Lung microvascular endothelial cell (primary cell): ENCODE measurements around the gene DCTN1. TPM values are rescaled to one million over a fixed set of nuclear protein-coding genes. Genes with fewer than 3 reads are reported as not detected.
"Not testable (repeated sequence)": the region's sequence is repeated elsewhere in the genome, so short reads cannot be mapped to it uniquely, and the experiment has no call there.

Experiments used
- DNase-seq, 2 donors: peaks; one replicate each; pipeline versions ENCODE4 v3.0.0 to v3.0.0-alpha.2; 2010; ENCODE audit warnings: low read depth in 2 of 2
- total RNA-seq: library from RNA; depleted of rRNA; stranded (reverse); fragments of >200 nt; gene quantifications from 2 replicates; pipeline ENCODE4 v1.2.1, GENCODE V29; 2014

Gene DCTN1
- 95.2 and 117 TPM in 2 replicates for total RNA-seq

DNA sequence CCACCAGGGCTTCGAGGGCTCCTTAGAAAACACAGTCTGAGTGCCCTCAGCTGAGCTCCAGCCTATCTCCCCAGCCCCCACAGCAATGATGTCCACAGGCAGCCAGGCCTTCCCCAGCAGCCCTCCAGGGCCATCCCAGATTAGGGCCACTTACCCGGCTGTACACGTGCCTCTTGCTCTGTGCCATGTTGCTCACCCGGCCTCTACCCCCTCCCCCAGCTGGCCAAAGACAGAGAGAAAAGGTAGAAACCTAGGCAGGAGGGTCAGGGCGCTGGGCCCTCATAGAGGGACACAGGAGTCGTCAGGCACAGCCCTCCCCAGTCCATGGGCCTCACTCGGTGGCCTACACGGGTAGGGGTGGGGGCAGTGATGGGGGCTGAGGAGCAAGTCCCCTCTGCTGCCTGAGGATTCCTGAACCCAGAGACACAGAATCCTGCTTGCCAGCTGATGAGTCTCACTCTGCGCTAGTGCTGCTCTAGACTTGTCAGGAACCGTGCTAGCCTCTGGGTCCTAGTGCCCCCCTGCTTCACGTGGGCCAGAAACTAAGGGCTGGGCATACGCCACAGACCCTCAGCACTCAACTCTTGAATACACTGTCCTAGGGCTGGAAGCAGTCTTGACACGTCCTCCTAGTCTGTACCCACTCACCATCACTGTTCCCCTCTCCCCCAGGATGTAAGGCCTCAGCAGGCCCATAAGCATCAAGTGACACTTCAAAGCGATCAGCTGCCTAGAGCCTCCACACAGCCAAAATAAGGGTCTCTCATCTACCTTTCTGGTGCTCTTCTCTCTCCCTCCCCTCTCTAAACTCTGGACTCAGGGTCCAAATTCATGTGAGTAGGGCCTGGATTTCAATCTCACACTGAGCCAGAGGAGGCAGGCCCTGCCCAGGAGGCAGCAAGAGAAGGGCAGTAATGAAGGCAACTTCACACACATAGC is at the start of gene DCTN1:
Gene DCTN1, minus strand, starts transcription at position 461 of the 939 bp plus-strand sequence. Its CDS starts 274 bp downstream, at position 187.
- DNase-seq: peak; percentile 61 to 69

DNA sequence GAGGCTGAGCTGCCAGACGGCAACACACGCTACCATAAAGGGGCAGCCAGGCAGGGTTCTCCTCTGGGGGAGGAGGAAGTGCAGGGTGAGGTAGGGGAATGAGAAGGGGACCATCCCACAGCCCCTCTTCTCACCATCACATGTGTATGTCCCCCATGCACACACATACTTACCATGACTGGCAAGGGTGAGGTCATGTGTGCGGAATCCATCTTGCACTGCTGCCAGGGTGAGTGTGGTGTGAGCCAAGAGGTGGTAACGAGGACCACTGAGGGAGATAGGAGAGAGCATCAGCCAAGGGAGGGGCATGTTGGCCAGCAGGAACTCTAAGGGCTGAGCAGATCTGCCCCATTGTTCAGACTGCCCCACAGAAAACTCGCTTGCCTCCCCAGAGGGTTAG is 48.6 kb upstream of the DCTN1 start:
- DNase-seq: no peak

DNA sequence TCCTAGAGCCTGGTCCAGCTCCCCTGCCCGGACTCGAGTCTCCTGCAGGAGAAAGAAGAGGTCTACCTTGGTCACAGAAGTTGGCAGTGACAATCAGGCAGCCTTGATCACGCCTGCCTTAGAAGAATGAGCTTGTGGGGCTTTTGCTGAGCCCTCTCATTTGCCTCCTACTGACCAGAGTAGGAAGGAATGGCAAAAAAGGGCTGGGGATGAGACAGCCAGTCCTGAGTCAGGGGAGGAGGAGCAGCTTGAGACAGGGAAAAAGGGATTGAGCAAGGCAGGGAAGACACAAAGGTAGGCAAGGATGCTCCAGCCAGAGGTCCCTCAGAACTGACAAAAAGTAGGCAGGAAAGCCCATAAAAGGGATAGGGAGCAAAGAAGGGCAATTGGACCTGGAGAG is 47.4 kb upstream of the DCTN1 start:
- DNase-seq: no peak

DNA sequence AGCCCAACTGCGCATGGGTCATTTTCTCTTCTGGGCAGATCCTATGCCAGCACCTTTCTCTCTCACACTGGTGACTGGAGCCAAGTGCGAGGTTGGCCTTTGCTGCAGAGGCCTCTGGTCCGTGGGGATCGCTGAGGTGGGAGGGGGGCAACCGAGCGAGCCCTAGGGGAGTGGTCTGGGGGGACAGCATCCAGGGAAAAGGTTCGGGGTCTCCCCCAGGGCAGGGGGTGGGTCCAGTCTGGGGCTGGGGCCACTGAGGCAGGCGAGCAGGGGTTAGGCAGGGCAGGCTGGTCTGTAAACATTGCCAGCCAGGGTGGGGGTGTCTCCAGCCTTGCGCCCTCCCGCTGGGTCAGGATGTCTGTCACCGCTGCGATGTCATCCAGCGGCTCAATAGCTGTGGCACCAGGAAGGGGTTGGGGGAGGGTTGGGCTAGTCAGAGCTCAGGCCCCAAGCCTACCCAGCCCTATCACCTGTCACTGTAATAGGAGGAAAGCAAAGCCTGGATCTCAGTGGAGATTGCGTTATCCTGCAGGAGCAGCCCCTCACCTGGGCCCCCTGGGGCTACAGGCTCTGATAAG is 46.2 kb upstream of the DCTN1 start:
- DNase-seq: no peak

DNA sequence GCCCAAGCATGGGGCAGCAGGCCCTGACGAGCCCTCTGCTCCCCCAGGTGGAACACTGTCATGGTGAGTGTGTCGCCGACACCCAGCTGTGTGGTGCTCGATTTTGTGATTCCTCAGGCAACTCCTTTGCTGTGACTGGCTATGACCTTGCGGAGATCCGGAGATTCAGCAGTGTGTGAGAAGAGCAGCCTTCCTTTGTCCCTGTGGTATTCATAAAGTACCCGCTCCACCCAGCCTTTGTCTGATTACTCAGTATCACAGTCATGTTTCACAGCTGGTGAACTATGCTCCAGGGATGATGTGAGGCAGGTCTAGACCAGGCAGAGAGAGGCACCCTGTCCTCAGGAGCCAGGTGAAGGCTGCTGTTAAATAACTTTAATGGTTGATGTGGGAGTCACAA is 45.4 kb upstream of the DCTN1 start:
- no peak for DNase-seq

DNA sequence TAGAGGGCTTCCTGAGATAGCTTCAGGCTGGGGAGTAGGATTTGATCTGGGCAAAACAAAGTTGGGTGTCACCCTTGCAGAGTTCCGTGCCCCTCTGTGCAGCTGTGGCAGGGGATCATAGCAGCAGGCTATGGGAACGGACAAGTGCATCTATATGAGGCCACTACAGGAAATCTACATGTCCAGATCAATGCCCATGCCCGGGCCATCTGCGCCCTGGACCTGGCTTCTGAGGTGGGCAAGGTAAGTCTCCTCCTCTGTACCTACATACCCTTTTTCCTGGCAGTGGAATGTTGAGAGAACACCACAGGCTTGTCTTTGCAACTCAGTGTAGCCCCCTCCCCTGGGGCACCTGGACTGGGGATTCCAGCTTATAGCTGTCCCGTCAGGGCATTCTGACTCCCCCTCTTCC is 44.9 kb upstream of the DCTN1 start:
- DNase-seq: no peak

DNA sequence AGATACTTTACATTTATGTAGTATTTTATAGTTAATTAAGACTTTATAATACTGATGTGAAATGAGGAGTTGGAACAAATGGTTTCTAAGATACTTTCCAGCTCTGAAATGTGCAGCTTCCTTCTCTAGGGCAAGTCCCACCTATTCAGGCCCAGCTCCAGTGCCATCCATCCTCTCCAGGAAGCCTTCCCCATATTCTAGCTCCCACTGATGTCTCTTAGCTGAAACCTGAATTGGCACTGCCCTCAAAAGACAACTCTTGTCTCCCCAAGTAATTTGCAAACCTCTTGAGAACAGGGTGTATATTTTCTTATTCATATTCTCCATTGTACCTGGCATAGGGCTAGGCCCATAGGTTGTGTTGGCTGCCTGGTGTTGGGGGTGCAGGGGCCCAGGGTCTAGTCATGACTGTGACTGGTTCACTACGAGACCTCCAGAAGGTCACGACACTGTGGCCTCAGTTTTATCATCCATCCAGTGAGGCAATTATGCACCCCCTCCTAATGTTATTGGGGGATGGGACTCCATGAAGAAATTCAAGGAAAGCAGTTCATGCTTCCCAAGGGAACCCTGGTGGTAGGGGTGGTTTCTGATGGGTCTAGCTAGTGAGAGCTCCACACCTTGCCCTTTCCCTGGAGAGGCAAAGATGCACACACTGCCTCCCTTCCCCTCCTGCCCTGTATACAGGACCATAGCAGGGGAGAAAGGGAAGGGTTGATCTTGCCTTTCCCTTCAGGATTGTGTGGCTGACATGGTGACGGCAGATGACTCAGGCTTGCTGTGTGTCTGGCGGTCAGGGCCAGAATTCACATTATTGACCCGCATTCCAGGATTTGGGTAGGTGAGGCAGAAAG is 44.3 kb upstream of the DCTN1 start:
- DNase-seq: no peak

DNA sequence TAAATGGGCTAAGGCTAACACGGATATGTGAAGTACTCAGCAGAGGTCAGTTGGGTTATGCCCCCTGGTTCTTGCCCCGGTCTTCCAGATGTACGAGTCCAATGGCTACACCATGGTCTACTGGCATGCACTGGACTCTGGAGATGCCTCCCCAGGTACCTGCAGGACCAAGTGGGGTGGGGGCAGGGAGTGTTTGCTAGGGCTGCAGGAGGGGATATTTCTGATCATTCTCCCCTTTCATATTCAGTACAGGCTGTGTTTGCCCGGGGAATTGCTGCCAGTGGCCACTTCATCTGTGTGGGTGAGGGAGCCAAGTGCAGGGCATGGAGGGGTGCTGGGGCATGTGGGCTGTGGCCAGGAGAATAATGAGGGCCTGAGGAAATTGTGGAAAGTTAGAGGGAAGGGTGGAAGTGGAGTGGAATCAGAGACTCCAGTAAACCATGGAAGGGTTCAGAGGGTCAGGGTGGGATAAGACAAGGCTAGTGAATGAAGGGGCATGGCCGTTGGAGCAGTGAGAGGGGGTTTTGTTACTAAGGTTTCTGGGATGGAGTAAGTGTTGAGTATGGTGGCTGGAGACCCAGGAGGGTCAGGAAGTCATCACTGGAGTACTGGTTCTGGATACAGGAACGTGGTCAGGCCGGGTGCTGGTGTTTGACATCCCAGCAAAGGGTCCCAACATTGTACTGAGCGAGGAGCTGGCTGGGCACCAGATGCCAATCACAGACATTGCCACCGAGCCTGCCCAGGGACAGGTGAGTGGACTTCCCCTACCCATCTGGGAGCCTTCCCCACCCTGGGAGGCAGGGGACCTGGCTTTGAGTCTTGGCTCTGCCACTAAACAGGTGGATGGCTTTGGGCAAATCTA is 43.4 kb upstream of the DCTN1 start:
- DNase-seq: no peak

DNA sequence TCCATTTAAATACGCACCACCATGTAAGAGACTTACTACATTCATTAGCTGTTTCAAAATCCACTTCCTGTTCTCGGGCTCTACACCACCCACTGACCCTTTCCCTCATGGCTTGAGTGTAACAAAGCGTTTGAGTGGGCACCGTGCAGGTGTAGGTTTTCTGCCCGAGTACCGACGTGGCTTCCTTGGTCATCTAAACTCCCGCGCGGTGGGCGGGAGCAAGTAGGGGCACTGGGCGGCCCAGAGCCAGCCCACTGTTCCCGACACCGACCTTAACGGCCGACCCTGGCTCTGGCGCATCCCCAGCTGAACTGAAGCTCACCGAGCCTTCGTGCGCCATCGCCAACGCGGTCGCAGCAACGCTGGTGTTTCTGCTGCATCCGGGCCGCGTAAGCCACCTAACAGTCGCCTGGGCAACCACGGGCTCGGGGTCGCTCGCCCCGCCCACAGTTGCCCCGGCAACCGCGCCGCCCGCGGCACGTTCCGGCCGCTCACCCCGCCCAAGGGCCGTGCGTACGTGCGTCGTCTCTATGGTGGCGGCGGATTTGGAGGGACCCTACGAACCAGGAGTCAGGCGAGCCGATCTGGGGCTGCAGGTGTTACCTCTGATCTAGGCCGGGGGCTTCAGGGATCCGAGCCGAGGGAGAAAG is 41.2 kb upstream of the DCTN1 start, which contains the start of the genes C2orf81 and WDR54:
Gene C2orf81, minus strand, starts transcription at position 399 of the 650 bp plus-strand sequence. Its CDS starts 59 bp downstream, at position 340.
Gene WDR54, plus strand, starts transcription at position 510 of the 650 bp plus-strand sequence. CDS start 424 bp downstream, outside the sequence.
- DNase-seq: peak; percentile 87 to 93

DNA sequence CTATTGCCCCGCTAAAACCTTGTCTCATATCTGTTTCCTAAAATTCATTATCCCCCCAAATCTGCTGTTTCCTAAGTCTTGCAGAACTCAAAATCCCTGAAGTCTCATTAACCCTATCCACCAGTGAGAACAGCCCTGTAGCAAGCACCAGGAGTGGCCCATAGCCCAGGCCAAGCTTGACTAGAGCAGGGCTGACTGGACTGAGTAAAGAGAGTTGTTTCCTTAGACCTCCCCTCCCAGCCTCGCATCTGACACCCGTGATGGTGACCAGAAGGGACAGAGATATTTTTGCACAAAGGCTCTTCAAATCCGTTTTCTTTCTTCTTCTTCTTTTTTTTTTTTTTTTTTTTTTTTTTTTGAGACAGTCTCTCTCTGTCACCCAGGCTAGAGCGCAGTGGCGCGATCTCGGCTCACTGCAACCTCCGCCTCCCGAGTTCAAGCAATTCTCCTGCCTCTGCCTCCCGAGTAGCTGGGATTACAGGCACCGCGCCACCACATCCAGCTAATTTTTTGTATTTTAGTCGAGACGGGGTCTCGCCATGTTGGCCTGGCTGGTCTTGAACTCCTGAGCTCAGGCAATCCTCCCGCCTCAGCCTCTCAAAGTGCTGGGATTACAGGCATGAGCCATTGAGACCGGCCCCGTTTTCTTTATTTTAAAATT is 40.5 kb upstream of the DCTN1 start:
- not testable (repeated sequence) for DNase-seq

DNA sequence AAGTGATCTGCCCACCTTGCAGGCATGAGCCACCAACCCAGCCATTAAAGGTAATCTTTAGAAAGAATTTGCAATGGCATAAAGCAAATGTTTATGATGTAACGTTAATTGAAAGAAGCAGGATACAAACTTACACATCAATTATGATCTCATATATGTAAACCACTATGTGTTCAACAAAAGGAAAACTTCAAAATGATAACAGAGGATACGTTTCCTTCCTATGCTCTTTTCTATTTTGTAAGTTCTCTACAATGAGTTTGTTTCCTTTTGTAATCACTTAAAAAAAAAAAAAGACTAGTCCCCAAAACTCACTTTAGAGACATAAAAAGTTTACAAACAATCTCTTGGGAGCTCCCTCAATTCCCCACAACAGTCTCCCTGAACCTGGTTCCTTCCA is 39.9 kb upstream of the DCTN1 start:
- DNase-seq: no peak

DNA sequence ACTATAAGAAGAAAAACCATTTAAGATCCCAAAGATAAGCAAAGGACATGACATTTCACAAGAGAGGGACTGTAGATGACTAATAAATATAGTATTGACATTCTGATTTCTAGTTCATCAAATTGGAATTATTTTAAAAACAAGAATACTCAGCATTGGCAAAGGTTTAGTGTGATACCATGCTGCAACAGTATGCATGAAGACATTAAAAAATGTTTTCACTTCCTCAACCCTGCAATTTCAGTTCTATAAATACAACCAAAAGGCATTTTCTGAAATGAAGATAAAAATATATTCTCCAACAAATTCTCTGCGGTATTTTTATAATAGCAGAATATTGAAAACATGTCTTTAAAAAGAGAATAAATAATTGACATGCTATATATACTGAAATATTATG is 39.2 kb upstream of the DCTN1 start:
- DNase-seq: no peak

DNA sequence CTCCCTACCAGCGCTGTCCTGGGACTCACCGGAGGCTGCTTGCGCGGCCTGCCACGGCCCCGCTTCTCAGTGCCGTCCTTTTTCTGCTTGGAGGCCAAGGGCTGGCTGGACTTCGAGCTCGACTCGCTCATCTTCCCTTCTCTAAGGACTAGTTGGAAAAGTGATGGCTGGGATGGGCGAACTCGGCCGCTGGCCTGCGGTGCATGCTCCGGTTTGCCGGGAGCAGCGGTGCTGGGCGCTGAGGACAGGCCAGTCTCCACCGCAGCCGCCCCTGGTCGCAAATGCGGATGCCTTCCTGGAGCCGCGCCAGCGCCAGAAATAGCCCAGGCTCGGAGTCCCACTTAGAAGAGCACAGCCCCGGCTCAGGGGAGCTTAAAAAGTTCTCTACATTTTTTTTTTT is 38.2 kb upstream of the DCTN1 start:
- DNase-seq: no peak

DNA sequence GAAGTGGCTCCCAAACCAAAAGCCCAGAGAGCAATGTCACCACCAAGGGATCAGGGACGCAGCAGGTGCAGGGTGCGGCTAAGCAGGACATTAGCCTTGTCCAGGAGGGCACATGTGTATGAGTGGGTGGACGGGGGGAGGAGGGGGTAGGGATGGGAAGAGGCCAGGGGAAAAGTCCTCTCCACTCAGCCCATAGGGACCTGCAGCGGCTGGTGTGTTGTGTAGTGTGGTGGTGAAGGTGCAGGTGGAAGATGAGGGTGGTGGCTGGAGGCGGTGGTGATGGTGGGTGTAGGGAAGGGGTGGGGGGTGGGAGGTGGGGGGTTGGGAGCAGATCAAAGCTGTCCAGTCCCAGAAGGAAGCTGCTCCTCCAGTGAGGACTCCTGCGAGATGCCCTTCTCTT is 37.7 kb upstream of the DCTN1 start:
- DNase-seq: no peak

DNA sequence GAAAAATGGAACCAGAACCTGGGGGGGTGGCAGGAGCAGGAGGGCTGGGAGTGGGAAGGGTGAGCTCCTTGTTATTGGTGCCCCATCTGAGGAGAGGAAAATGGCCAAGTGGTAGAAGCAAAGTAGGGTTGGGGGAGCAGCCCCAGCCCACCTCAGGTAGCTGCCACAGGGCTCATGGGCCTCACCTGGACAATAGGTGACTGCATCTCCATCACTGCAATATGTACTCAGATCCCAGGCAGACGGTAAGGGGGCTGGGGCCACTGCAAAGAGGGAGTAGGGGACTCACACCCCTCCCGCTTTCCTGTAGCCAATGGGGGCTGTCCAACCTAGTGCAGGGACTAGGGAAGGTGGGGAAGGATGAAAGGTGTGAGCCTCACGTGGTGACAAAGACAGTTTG is 37.1 kb upstream of the DCTN1 start:
- DNase-seq: no peak

DNA sequence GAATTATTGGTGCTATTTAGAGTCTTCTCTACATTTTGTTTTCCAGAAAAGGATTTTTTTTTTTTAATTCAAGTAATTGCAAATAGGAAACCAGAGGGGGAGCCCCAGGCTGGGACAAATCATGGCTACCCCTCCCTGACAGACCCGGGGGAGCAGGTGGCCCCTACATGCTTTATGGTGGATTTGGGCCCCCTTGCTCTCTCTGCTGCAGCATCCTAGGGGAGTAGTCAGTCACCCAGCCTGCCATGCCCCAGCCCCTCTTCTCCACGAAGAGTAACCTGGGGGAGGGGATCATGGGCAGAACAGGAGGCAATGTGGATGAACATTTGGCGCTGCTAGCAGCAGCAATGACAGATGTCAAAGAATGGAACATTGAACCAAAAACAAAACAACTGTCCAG is 36.7 kb upstream of the DCTN1 start:
- DNase-seq: no peak

DNA sequence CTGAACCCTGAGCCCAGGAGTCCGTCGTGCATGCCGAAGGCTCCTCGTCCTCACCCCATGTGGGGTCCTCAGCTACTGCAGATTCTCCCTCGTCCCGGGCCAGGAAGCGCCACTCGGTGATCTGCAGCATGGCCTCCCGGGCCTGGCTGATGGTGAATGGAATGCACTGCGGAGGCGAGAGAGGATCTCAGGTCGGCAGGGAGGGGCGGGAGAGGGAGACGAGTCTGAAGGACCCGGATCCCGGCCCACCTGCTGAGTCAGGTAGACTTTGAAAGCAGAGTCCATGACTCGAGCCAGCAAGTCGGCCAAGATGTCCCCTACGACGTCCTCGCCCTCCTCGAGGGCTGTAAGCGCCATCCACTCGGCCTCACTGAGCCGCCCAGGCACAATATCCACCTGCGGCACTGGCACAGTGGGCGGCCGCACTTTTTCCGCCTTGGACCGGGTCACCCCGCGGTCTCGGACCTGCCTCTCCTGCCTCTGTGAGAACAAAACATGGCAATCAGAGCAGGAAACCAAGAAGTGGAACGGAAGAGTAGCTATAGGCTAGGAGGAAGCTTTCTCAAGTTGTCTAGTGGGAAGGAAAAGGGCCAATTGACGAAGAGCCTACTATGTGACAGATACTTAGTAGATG is 35.8 kb upstream of the DCTN1 start:
- no peak for DNase-seq

DNA sequence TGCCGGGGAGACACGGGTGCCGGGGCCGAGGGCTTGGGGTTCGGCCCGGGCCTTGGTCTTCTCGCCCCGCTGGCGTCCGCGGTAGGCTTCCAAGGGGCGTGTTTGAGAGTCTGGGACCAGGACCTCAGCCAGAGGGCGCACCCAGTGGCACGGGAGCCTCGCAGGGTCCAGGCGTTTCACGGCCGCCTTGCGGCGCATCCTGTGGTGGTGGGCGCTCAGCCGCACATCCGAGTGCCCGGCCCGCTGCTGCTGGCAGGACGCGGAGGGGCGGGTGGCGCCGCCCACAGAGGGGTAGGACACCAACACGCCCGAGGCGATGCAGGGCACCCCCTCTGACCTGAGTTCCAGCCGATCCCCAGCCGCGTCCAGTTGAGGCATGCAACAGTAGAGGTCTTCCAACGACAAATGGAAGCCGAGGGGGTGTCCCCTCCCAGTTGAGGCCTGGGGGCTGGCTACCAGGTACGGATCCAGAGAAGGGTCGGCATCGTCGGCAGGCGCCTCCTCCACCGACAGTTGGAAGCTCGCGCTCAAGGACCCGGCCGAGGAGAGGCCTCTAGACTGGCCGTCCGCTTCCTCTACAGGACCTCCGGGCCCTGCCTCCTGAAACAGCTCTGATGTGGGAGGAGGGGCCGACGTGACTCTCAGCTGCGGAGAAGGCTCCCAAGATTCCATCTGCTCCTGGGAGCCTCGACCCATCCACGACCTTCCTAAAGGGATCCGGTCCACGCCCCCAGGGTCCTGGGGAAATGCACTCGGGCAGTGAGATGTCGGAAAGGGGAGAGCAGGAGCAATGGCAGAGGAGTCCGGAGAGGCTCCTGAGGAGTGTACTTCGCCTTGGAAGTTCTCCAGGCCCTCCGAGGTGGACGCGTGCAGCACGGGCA is 35.0 kb upstream of the DCTN1 start:
- peak; percentile 23 to 27 for DNase-seq
